HG03095 (cell line): ENCODE results near the gene KNG1.
A peak's percentile ranks its signal among the peaks of the same experiment; 100 is the strongest.

Source experiments
- ATAC-seq: cut with Tn5 transposase; IDR thresholded peaks from one replicate; pipeline ENCODE4 v1.9.1; 2021; ENCODE audit warnings: moderate library complexity; ENCODE audit not compliant: unreplicated experiment

Gene KNG1

GRCh38 chr3:186772281-186772694, 55.1 kb downstream of the KNG1 start:
- ATAC-seq = peak; percentile 27

DNA sequence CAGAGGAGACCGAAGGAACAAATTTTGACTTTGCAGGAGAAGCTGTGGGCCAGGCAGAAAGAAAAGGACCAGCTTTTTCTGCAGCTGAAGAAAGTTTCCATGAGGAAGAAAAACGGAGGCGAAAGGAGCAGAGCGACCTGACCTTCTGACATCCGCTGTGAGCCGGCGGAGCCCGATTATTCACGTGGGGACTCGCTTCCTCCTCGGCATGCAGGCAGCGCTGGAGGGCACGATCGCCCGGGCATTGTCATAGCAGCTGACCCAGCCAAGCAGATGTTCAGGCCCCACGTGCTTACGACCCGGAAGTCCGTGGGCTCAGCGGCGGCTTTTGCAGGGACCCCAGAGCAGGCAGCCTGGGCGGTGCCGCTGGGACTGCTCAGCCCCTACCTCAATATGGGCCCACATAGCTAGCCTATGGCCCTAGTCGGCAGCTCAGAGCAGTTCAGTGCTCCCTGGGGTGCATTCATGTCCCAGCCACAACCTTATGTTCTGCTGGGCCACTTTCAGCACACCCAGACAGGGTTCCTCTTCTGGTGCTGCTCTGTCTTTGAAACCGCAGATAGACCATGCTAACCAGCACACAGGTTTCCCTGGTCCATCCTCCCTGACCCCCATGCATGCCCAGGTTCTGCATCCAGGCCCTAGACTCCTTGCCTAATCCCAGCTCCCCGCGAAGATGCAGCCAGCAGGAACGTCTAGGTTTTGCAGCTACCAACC, 55.7 kb downstream of the KNG1 start:
- ATAC-seq = peak; percentile 82

DNA sequence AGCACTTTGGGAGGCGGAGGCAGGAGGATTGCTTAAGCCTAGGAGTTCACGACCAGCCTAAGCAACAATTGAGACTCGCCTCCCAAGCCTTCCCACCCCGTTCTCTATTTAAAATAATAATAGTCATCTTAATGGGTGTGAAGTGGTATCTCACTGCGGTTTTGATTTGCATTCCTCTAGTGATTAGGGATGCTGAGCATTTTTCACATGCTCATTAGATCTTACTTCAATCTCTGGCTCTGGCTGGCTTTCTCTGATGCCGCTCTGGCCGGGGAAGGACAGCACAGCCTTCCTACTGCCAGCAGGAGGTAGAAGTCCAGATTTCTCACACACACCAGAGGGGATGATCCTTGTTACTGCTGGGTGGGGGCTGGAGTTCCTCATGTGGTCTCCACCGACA, 58.8 kb downstream of the KNG1 start:
- ATAC-seq = no peak

- no peak for ATAC-seq
These were observed 62.0 kb downstream of the KNG1 start for GRCh38 chr3:186779204-186779603.

DNA sequence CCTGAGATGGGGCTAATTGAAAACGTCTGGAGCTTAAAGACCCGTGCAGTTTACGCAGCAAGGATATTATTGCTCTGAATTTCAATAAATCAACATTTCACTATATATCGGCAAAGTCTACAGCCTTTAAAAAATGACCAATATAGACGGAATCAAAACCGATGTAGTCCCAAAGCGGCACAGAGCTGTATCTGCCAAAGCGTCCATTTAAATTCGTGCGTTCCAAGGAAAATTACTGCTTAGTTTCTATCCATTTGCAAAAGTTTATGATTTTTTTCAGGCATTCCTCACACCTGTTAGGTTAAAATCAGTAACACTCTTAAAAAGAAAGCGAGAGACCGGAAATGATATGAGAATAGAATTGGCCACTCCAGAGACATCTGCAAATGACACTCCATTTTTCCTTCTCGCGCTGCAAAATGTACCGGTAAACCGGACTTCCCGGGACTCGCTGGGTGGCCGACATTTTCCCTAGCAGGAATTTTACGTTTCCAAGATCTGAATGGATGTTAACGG, 65.4 kb downstream of the KNG1 start:
- no peak for ATAC-seq

DNA sequence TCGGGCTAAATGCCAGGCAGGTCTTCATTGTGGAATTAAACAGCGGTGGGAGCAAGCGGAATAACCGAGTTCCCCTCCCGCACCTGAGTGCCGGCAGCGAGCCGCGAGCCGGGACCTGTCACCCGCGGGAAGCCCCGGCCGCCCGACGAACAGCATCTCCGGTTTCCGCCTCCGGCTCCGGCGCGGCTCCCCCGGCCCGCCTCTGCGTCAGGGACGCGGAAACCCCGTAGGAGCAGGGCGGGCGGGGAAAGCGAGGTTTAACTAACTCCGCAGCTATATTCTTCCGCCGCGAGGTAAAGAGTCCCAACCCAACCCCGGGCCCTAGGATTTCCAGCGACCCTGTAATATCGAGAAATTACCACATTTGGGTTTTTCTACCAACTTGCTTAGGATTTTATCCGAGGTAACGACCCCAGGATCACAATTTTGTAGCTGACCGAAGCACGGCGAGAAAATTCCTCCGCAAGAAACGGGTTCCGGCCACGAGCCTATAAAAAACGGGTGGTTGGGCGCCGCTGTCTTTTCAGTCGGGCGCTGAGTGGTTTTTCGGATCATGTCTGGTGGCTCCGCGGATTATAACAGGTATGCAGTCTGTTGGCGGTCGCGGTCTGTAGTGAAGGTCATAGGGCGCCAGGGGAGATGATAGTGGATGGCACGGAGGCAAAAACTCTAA, 66.0 kb downstream of the KNG1 start, which contains the start of gene EIF4A2:
EIF4A2 (plus strand) TSS at position 520 of the 673 bp plus-strand sequence; CDS start at position 554, 34 bp downstream.
- ATAC-seq = peak; percentile 50

DNA sequence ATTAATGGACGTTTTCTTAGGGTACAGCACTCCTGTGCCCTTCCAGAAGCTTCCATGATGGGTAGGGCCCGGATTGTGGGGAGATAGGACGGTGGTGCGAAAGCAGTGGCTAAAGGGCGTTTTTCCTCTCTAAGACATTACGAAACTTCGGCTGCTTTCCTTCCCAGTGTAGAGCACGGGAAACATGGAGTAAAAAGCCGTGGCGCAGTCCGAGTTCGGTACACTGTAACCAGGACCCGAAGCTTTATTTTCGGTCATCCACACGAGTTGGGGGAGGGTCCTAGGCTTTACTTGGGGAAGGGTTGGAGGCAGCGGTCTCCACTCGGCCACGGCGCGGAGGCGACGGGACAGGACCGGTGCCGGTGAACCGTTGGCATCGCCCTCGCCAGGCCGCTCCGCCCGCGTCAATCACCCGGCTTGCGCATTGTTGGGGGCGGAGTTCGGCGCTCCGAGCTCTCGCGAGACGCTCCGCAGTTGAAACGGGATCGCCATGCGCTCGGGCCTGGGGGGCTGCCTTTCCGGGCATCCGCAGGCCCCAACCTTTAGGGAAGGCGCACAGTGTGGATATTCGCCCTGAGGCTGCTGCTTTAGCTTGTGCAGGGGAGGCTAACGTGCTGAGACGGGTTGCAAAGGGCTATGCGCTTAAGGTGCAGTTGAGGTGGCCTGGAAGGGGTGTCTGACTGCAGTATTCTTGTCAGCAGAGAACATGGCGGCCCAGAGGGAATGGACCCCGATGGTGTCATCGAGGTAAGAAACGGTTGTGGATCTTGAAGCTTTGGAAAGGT, 66.8 kb downstream of the KNG1 start:
- peak; percentile 73 for ATAC-seq

DNA sequence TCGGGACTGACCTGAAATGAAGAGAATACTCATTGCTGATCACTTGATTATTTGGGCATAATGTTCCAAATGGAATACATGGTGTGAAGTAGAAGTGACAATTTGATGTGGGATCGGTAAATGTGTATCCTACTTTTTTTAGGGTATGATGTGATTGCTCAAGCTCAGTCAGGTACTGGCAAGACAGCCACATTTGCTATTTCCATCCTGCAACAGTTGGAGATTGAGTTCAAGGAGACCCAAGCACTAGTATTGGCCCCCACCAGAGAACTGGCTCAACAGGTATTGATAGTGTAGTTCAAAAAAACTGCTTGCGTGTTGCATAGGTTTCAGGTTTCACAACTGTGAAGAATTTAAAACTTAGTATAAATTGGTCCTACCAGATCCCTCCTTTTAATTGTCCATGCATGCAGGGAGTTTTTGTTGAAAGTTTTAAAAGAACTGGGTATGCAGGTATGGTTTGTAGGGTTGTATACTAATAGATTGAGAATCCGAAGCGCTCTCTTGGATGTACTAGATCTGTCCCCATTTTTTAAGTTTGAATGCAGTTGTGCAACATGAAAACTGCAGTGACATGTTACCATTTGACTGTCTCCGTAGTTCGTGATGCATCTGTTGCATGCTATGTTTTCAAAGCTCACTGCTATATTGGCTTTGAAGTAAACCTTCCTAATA, 67.8 kb downstream of the KNG1 start:
- no peak for ATAC-seq

- ATAC-seq = no peak
These were observed 68.4 kb downstream of the KNG1 start for GRCh38 chr3:186785495-186786018.

- ATAC-seq = no peak
These were observed 69.8 kb downstream of the KNG1 start for GRCh38 chr3:186786922-186787321.

GRCh38 chr3:186787642-186788481, 70.7 kb downstream of the KNG1 start:
- ATAC-seq = no peak

- ATAC-seq = no peak
These were observed 71.6 kb downstream of the KNG1 start for GRCh38 chr3:186788482-186789370.

- no peak for ATAC-seq
These were observed 72.5 kb downstream of the KNG1 start for GRCh38 chr3:186789554-186790260.

DNA sequence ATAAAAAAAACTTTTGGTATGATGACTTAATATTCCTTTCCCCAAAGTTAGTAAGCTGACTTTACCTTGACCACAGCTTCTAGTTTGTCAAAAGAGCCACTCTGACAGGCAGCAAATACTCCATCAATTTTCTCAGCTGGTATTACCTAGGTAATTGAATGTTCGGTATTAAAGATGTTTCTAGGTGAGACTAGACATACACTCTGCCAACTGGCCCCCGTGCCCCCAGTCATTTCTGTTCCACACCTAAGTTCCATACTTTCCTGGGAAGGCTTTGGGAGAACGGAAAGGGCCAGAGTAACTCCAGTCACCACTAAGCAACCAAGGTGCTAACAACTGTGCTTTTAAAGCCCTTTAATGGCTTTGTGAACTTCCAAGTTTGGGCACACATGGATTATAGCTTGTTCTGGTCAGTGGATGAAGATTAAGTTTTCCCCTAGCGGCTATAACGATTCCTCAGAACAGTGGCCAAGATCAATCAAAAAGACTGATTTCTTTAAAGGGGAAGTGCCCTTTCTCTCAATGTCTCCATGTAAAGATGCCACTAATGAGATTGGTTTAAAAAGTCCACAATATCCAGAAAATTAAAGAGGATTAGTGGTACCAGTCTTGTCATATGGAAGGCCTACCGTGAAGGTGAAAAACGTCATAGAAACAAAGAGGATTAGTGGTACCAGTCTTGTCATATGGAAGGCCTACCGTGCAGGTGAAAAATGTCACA, 73.3 kb downstream of the KNG1 start:
- no peak for ATAC-seq
